ENCODE measurements around the gene MPPE1. TPM values are rescaled to one million over a fixed set of nuclear protein-coding genes. Genes with fewer than 3 reads are reported as not detected.

Gene MPPE1
- total and polyA plus RNA-seq, 2 of the 4 experiments (the other 2 are of a cell fraction): 13.8 to 19.9 TPM

- Histone ChIP-seq H2BK120ac (ENCODE audit: low read depth, low read length) (no peak overlapping the region), H3K9me3 (ENCODE audit: control insufficient read depth, insufficient read depth, low read length) (no peaks in the 10 kb centered on the region), H4K8ac (ENCODE audit: low read depth in 2 of 2, low read length in 2 of 2) (no peak overlapping the region), H2BK5ac (ENCODE audit: low read depth, low read length, poor library complexity, severe bottlenecking) (no peak overlapping the region), H3K9me1 (ENCODE audit: insufficient read depth, low read length) (no peaks in the 10 kb centered on the region), H3K18ac (ENCODE audit: low read depth, low read length) (no peak overlapping the region), H2AK9ac (replicated peaks; ENCODE audit: low read depth, low read length, poor library complexity) (no peak overlapping the region), H3K27me3 (ENCODE audit: control insufficient read depth, insufficient read depth, low read length) (no peaks in the 10 kb centered on the region), H3K4me2 (ENCODE audit: low read depth, low read length) (no peak overlapping the region), H3K79me1 (ENCODE audit: low read depth in 1 of 2, low read length in 2 of 2) (no peaks in the 10 kb centered on the region), H3K23ac (ENCODE audit: low read depth, low read length) (no peak overlapping the region), H4K5ac (ENCODE audit: low read depth, low read length) (no peak overlapping the region; the same call in 1 of the 2 replicates), H3K9ac (ENCODE audit: low read depth, low read length) (no peak overlapping the region), H2BK15ac (ENCODE audit: low read depth, low read length) (no peak overlapping the region), H2AFZ (replicated peaks; ENCODE audit: low read length, poor library complexity) (no peak overlapping the region), H3K27ac (ENCODE audit: insufficient read depth, low read length) (no peak overlapping the region), H2BK20ac (ENCODE audit: low read depth, low read length) (no peak overlapping the region), H3K4me3 (ENCODE audit: insufficient read depth, low read depth, low read length) (no peak overlapping the region), H3K56ac (ENCODE audit: extremely low read depth, insufficient read depth, low read length) (no peak overlapping the region), H4K91ac (ENCODE audit: insufficient read depth, low read depth, low read length) (no peak overlapping the region), H4K20me1 (ENCODE audit: insufficient read depth, low read length) (no peaks in the 10 kb centered on the region), H3K4ac (ENCODE audit: low read depth, low read length) (no peak overlapping the region), H3K14ac (replicated peaks; ENCODE audit: low read depth, low read length) (no peak overlapping the region), H2AK5ac (ENCODE audit: low read depth, low read length) (no peak overlapping the region), H3K36me3 (ENCODE audit: control insufficient read depth, insufficient read depth, low read length) (no peaks in the 10 kb centered on the region), H3K4me1 (ENCODE audit: control insufficient read depth, insufficient read depth, low read length) (no peaks in the 10 kb centered on the region)
- in situ Hi-C loops (cut with MboI; ENCODE audit: low sequenced_read_pairs): no loop called here
- TF ChIP-seq ELK1 (IDR thresholded peaks at IDR 0.05; ENCODE audit: borderline replicate concordance, low read depth, low read length): no peak
- TF ChIP-seq POLR2A (IDR thresholded peaks at IDR 0.05; ENCODE audit: low read depth, low read length): no peak
- TF ChIP-seq SMC3 (IDR thresholded peaks at IDR 0.05; ENCODE audit: low read depth, low read length): no peak
- TF ChIP-seq MXI1 (IDR thresholded peaks at IDR 0.05; ENCODE audit: borderline replicate concordance, low read depth, low read length): no peak
- TF ChIP-seq RCOR1 (IDR thresholded peaks at IDR 0.05; ENCODE audit: insufficient replicate concordance, low read length): no peak
- TF ChIP-seq CHD1 (IDR thresholded peaks at IDR 0.05; ENCODE audit: low read depth, low read length): no peak
- TF ChIP-seq MAZ (IDR thresholded peaks at IDR 0.05; ENCODE audit: borderline replicate concordance, low read depth, low read length): no peak
- TF ChIP-seq RAD21 (IDR thresholded peaks at IDR 0.05; ENCODE audit: low read length): no peak
- TF ChIP-seq NFE2L2 (IDR thresholded peaks at IDR 0.05; ENCODE audit: low read depth, low read length): no peak
- no peak for TF ChIP-seq RFX5 (IDR thresholded peaks at IDR 0.05; ENCODE audit: low read depth, low read length)
- TF ChIP-seq CTCF (conservative IDR thresholded peaks at IDR 0.05; ENCODE audit: low read depth, low read length): no peak
- no peak for TF ChIP-seq CEBPB (IDR thresholded peaks at IDR 0.05; ENCODE audit: low read depth, low read length)
- TF ChIP-seq FOS (IDR thresholded peaks at IDR 0.05; ENCODE audit: low read depth, low read length): no peak
- no peak for TF ChIP-seq BHLHE40 (IDR thresholded peaks at IDR 0.05; ENCODE audit: low read depth, low read length)
- no peak for TF ChIP-seq MAFK (IDR thresholded peaks at IDR 0.05; ENCODE audit: low read depth, low read length)
- no peak for TF ChIP-seq USF2 (IDR thresholded peaks at IDR 0.05; ENCODE audit: low read depth, low read length)
- WGBS, 2 experiments (ENCODE audit: extremely low coverage in 2 of 2, insufficient read length in 1 of 2): 60% methylated on average over 1 of the region's 6 CpGs; no CpG with 5 or more reads in 1 of the 2 experiments
- intact Hi-C loops (cut with micrococcal nuclease): no loop called here
- no TSS peak for BruUV-seq (replicated peaks)
- dilution Hi-C loops (cut with HindIII; ENCODE audit: low sequenced_read_pairs, unreplicated experiment): no loop called here
- DNase-seq: no peak
- POLR2A ChIA-PET (ENCODE audit: unreplicated experiment): no interaction called here
- CTCF ChIA-PET: no interaction called here
- no peak for ATAC-seq (ENCODE audit: low read depth)
Observed at GRCh38 chr18:11839556-11839955, 68.6 kb downstream of the MPPE1 start.

Data from IMR-90 (cell line).